Measurements from ENCODE around the gene PTPRN2. TPM values are rescaled to one million over a fixed set of nuclear protein-coding genes. Genes with fewer than 3 reads are reported as not detected.

PTPRN2 gene
- total and polyA plus RNA-seq, 2 donors (not counting 3 experiments of a cell fraction or from before 2014, with no cell fraction given), result 0.62 to 0.88 TPM

- Histone ChIP-seq H3K4me2 (ENCODE audit: insufficient read depth, low read length) (no peak overlapping the region), H3K27ac (ENCODE audit: insufficient read depth, low read depth, low read length) (no peak overlapping the region), H3K36me3 (ENCODE audit: control insufficient read depth in 2 of 2, extremely low read depth in 1 of 2, insufficient read depth in 2 of 2, low read length in 2 of 2) (no peaks in the 10 kb centered on the region), H2AFZ (ENCODE audit: low read depth, low read length) (no peak overlapping the region), H3K9me1 (replicated peaks; ENCODE audit: control insufficient read depth, extremely low read depth, insufficient read depth, low read length) (no peaks in the 10 kb centered on the region), H3K27me3 (ENCODE audit: control insufficient read depth in 2 of 2, insufficient read depth in 2 of 2, low read length in 2 of 2) (no peaks in the 10 kb centered on the region), H3K9me3 (replicated peaks; ENCODE audit: control insufficient read depth, insufficient read depth, low read length) (no peaks in the 10 kb centered on the region), H3K9ac (replicated peaks; ENCODE audit: extremely low read depth, insufficient read depth, low read length) (no peak overlapping the region), H3K4me3 (replicated peaks in 1 of 3; ENCODE audit: insufficient read depth in 1 of 3, low read depth in 1 of 3, low read length in 3 of 3) (no peak overlapping the region), H3K79me2 (ENCODE audit: control insufficient read depth, insufficient read depth, low read length) (no peaks in the 10 kb centered on the region), H3K4me1 (ENCODE audit: control insufficient read depth, extremely low read depth, insufficient read depth, low read length) (no peaks in the 10 kb centered on the region), H4K20me1 (replicated peaks; ENCODE audit: control insufficient read depth, extremely low read depth, insufficient read depth, low read length) (no peaks in the 10 kb centered on the region)
- intact Hi-C loops (cut with micrococcal nuclease) (no loop called here), dilution Hi-C loops (cut with MboI; ENCODE audit: extremely low pct_ligation_motif_present, low sequenced_read_pairs) (no loop called here)
- CTCF ChIA-PET, result no interaction called here
- DNase-seq (ENCODE audit: low read depth, low spot score) (no peak), FAIRE-seq (no peak)
- TF ChIP-seq CTCF (IDR thresholded peaks at IDR 0.05; ENCODE audit: extremely low read depth in 1 of 2, insufficient read depth in 1 of 2, low read depth in 1 of 2, low read length in 2 of 2) (no peak), MAX (IDR thresholded peaks at IDR 0.05; ENCODE audit: insufficient read depth, insufficient read length) (no peak), GATA2 (IDR thresholded peaks at IDR 0.05; ENCODE audit: insufficient read depth, insufficient read length, low read depth, low read length) (no peak), POLR2A (IDR thresholded peaks at IDR 0.05; ENCODE audit: low read depth, low read length) (no peak), JUN (IDR thresholded peaks at IDR 0.05; ENCODE audit: borderline replicate concordance, insufficient read depth, insufficient read length, low read depth) (no peak), EZH2 (IDR thresholded peaks at IDR 0.05; ENCODE audit: borderline replicate concordance, low read depth, low read length, severe bottlenecking) (no peak), FOS (IDR thresholded peaks at IDR 0.05; ENCODE audit: borderline replicate concordance, insufficient read depth, low read length) (no peak), MYC (IDR thresholded peaks at IDR 0.05; ENCODE audit: low read depth, low read length) (no peak), POLR2AphosphoS5 (IDR thresholded peaks at IDR 0.05; ENCODE audit: insufficient read depth, low read depth, low read length) (no peak)
- POLR2A ChIA-PET, result no interaction called here
- BruUV-seq (replicated peaks), result no TSS peak
Measured at GRCh38 chr7:157622000-157622399, 965.6 kb downstream of the PTPRN2 start.

Measured in endothelial cell of umbilical vein (primary cell).